Measurements from ENCODE around the gene LAIR1. TPM values are rescaled to one million over a fixed set of nuclear protein-coding genes. Genes with fewer than 3 reads are reported as not detected.
A peak's percentile ranks its signal among the peaks of the same experiment; 100 is the strongest.

Gene LAIR1
- total RNA-seq, 3 donors from 2014 or later (not counting 1 experiment from before 2014, with no cell fraction given): 117 to 163 (median 156) TPM

DNA sequence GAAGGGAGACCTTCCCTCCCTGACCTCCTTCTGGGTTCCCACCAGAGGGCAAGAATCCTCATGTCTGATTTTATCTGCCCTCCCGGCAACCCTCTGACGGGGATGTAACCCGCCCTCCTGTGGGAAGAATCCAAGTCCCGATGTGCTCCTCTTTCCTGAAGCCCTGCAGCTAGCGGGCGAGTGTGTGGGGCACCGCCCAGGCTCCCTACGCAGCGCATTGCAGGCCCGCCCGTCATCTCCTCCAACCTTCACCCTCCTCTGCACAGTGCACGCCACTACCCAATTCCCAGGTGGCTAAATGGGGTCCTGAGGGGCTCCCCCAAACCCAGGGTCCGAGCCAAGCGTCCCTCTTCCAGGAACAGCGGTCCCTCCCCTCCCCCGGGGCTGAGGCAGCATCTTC, 7.3 kb downstream of the LAIR1 start:
- Mint-ChIP-seq H3K27ac (no peak overlapping the region), H3K36me3 (no peaks in the 10 kb centered on the region)
- TF ChIP-seq, protein P1, sequence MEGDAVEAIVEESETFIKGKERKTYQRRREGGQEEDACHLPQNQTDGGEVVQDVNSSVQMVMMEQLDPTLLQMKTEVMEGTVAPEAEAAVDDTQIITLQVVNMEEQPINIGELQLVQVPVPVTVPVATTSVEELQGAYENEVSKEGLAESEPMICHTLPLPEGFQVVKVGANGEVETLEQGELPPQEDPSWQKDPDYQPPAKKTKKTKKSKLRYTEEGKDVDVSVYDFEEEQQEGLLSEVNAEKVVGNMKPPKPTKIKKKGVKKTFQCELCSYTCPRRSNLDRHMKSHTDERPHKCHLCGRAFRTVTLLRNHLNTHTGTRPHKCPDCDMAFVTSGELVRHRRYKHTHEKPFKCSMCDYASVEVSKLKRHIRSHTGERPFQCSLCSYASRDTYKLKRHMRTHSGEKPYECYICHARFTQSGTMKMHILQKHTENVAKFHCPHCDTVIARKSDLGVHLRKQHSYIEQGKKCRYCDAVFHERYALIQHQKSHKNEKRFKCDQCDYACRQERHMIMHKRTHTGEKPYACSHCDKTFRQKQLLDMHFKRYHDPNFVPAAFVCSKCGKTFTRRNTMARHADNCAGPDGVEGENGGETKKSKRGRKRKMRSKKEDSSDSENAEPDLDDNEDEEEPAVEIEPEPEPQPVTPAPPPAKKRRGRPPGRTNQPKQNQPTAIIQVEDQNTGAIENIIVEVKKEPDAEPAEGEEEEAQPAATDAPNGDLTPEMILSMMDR (IDR thresholded peaks at IDR 0.05): no peak

DNA sequence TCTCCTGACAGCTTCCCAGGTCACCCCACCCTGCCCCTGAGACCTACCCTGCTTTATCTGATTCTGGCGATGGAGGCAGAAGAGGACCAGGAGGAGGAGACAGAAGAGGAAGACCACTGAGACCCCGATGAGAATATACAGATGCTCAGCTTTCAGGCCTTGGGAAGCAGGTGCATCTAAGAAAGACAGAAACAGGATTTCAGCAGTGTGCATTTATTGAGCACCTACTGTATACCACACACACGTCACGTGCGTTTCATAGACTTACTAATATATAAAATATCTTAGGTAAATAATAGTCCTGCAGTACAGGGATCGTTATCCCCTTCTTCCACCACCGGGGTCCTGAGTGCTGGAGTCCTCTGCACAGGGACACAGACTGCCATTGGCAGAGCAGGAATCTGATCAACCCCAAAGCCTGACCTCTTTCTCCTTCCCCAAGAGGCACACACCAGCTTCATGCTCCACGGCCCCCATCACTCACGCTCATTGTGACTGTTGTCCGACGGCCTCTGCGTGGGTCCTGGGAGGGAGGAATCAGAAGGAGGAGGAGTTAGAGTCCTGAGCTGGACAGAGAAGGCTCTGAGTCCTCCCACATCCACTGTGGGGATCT, 8.2 kb downstream of the LAIR1 start:
- Histone ChIP-seq H3K4me1 (ENCODE audit: control insufficient read depth, insufficient read depth, low read length) (peaks cover 26% of the 10 kb centered on the region), H3K4me3 (ENCODE audit: low read length) (no peak overlapping the region), H3K27me3 (ENCODE audit: control insufficient read depth, insufficient read depth, low read length) (no peaks in the 10 kb centered on the region), H3K36me3 (ENCODE audit: control insufficient read depth, insufficient read depth, low read length) (peaks cover 33% of the 10 kb centered on the region), H3K9me3 (ENCODE audit: control insufficient read depth, insufficient read depth, low read length) (no peaks in the 10 kb centered on the region), H3K27ac (ENCODE audit: low read length) (no peak overlapping the region)
- intact Hi-C loops (cut with micrococcal nuclease): no loop called here
- H3K27ac Mint-ChIP-seq: peak overlapping the region in 1 of 2 donors; percentile 16
- no peak overlapping the region for H3K4me3 Mint-ChIP-seq
- no peaks in the 10 kb centered on the region for H3K36me3 Mint-ChIP-seq
- DNase-seq (no peak), ATAC-seq (no peak)
- 92% methylated on average over 9 of the region's 12 CpGs for WGBS (ENCODE audit: insufficient coverage)
- TF ChIP-seq, protein P1 (IDR thresholded peaks at IDR 0.05): no peak
- no peaks in the 10 kb centered on the region for H3K27me3 Mint-ChIP-seq (ENCODE audit: low read depth in 2 of 2)
- H3K9me3 Mint-ChIP-seq: no peaks in the 10 kb centered on the region
- peaks cover 8 to 41% of the 10 kb centered on the region in 2 donors for H3K4me1 Mint-ChIP-seq

More for the DNA sequence above, 7.3 kb downstream of the LAIR1 start:
- 93% methylated on average over 16 of the region's 16 CpGs for WGBS (ENCODE audit: insufficient coverage)
- Histone ChIP-seq H3K27me3 (ENCODE audit: control insufficient read depth, insufficient read depth, low read length) (no peaks in the 10 kb centered on the region), H3K9me3 (ENCODE audit: control insufficient read depth, insufficient read depth, low read length) (no peaks in the 10 kb centered on the region), H3K27ac (ENCODE audit: low read length) (no peak overlapping the region), H3K4me1 (ENCODE audit: control insufficient read depth, insufficient read depth, low read length) (peaks cover 27% of the 10 kb centered on the region), H3K4me3 (ENCODE audit: low read length) (no peak overlapping the region), H3K36me3 (ENCODE audit: control insufficient read depth, insufficient read depth, low read length) (peaks cover 33% of the 10 kb centered on the region)
- H3K27me3 Mint-ChIP-seq (ENCODE audit: low read depth in 2 of 2): no peaks in the 10 kb centered on the region
- peaks cover 16 to 41% of the 10 kb centered on the region in 2 donors for H3K4me1 Mint-ChIP-seq
- intact Hi-C loops (cut with micrococcal nuclease): no loop called here
- ATAC-seq (no peak), DNase-seq (no peak)
- H3K4me3 Mint-ChIP-seq: no peak overlapping the region
- H3K9me3 Mint-ChIP-seq: no peaks in the 10 kb centered on the region

DNA sequence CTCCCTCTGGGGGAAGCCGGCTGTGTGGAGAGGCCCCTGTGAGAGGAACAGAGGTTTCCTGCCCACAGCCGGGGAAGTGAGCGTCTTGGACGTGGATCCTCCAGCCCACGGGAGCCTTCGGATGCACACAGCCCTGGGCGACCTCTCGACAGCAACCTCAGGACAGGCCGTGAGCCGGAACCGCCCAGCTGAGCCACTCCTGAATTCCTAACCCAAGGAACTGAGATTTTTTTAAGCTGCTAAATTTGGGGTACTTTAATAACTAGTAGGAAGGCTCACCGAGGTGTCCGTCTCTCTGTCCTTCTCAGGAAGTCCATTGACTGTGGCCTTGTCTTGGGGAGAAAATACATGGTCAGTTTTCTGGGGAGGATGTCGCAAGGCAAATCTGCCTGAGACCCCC, 9.1 kb downstream of the LAIR1 start:
- TF ChIP-seq, protein P1 (IDR thresholded peaks at IDR 0.05): no peak
- no peaks in the 10 kb centered on the region for H3K9me3 Mint-ChIP-seq
- no peak for ATAC-seq
- intact Hi-C loops (cut with micrococcal nuclease): no loop called here
- H3K4me1 Mint-ChIP-seq: peaks cover 0 to 35% of the 10 kb centered on the region in 2 donors
- H3K27me3 Mint-ChIP-seq (ENCODE audit: low read depth in 2 of 2): no peaks in the 10 kb centered on the region
- no peak overlapping the region for H3K27ac ChIP-seq (ENCODE audit: low read length)
- no peak for DNase-seq
- WGBS (ENCODE audit: insufficient coverage): 84% methylated on average over 14 of the region's 14 CpGs
- peaks cover 17% of the 10 kb centered on the region for H3K4me1 ChIP-seq (ENCODE audit: control insufficient read depth, insufficient read depth, low read length)
- no peak overlapping the region for H3K4me3 Mint-ChIP-seq
- no peaks in the 10 kb centered on the region for H3K27me3 ChIP-seq (ENCODE audit: control insufficient read depth, insufficient read depth, low read length)
- H3K27ac Mint-ChIP-seq: peak overlapping the region in 1 of 2 donors; percentile 27
- no peaks in the 10 kb centered on the region for H3K9me3 ChIP-seq (ENCODE audit: control insufficient read depth, insufficient read depth, low read length)
- peaks cover 30% of the 10 kb centered on the region for H3K36me3 ChIP-seq (ENCODE audit: control insufficient read depth, insufficient read depth, low read length)
- no peak overlapping the region for H3K4me3 ChIP-seq (ENCODE audit: low read length)
- H3K36me3 Mint-ChIP-seq: no peaks in the 10 kb centered on the region

DNA sequence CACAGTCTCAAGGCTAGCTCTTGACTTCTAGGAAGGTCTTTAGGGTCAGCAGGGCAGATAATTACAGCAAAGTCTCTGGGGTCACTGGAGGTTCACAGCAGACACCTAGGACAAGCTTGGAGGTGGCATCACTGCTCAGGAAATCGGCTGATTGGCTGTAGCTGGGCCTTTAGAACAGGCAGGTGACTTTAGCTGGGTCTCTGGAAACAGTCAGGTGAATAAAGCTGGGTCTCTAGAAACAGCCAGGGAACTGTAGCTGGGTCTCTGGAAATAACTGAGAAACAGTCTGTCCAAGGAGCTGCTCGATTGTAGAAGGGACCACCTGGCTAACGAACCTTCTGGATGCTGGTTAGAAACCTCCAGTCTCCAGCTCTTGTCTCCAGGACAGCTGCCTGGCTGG, 10.0 kb downstream of the LAIR1 start:
- Histone ChIP-seq H3K27ac (ENCODE audit: low read length) (no peak overlapping the region), H3K4me1 (ENCODE audit: control insufficient read depth, insufficient read depth, low read length) (peaks cover 11% of the 10 kb centered on the region), H3K4me3 (ENCODE audit: low read length) (no peak overlapping the region), H3K9me3 (ENCODE audit: control insufficient read depth, insufficient read depth, low read length) (no peaks in the 10 kb centered on the region), H3K36me3 (ENCODE audit: control insufficient read depth, insufficient read depth, low read length) (peaks cover 27% of the 10 kb centered on the region), H3K27me3 (ENCODE audit: control insufficient read depth, insufficient read depth, low read length) (no peaks in the 10 kb centered on the region)
- DNase-seq (no peak), ATAC-seq (no peak)
- Mint-ChIP-seq H3K4me3 (no peak overlapping the region), H3K4me1 (peaks cover 0 to 35% of the 10 kb centered on the region in 2 donors), H3K36me3 (no peaks in the 10 kb centered on the region), H3K27ac (peak overlapping the region in 1 of 2 donors; percentile 27), H3K27me3 (ENCODE audit: low read depth in 2 of 2) (no peaks in the 10 kb centered on the region), H3K9me3 (no peaks in the 10 kb centered on the region)
- intact Hi-C loops (cut with micrococcal nuclease): loop anchor here (5.0 kb wide), 1 partner anchor 33 kb away; no protein-coding TSS in a partner anchor
- WGBS (ENCODE audit: insufficient coverage): 90% methylated on average over 3 of the region's 3 CpGs
- TF ChIP-seq, protein P1 (IDR thresholded peaks at IDR 0.05): no peak
